Calu3 (cell line): ENCODE measurements around the gene MTG2. TPM values are rescaled to one million over a fixed set of nuclear protein-coding genes. Genes with fewer than 3 reads are reported as not detected.

ENCODE experiments used
- Bru-seq: library from RNA; stranded (reverse); fragments of 400-500 nt; gene quantifications from one replicate; lab custom pipeline; 2021; lab: Mats Ljungman, UMichigan
- BruChase-seq, 2 experiments: library from RNA; stranded (reverse); fragments of 400-500 nt; gene quantifications; one replicate each; lab custom pipeline; 2021; lab: Mats Ljungman, UMichigan
- BruUV-seq: library from RNA; stranded (reverse); fragments of 400-500 nt; replicated peaks from 2 replicates; lab custom pipeline; 2021; lab: Mats Ljungman, UMichigan
- CTCF ChIA-PET: fragments of 300-600 bp; sonication (Branson Sonifier 250); formaldehyde crosslinking; loops from one replicate; lab custom pipeline; 2022; ENCODE audit warnings: antibody characterized with exemption; lab: Charles Lee
- DNase-seq: peaks from one replicate; pipeline ENCODE4 v3.0.0; 2022
- H3K27ac Mint-ChIP-seq: one replicate; pipeline ENCODE4 v1.8.0; 2022; ENCODE audit warnings: mixed read lengths; ENCODE audit not compliant: unreplicated experiment
- H3K27me3 Mint-ChIP-seq: one replicate; pipeline ENCODE4 v1.8.0; 2022; ENCODE audit warnings: mixed read lengths; ENCODE audit not compliant: unreplicated experiment
- H3K36me3 Mint-ChIP-seq: one replicate; pipeline ENCODE4 v1.8.0; 2022; ENCODE audit warnings: mild to moderate bottlenecking, moderate library complexity, mixed read lengths; ENCODE audit not compliant: insufficient read depth, unreplicated experiment
- H3K4me1 Mint-ChIP-seq: one replicate; pipeline ENCODE4 v1.8.0; 2022; ENCODE audit warnings: mild to moderate bottlenecking, low read depth, mixed read lengths; ENCODE audit not compliant: unreplicated experiment
- H3K4me3 Mint-ChIP-seq: one replicate; pipeline ENCODE4 v1.8.0; 2022; ENCODE audit warnings: mild to moderate bottlenecking, low read depth, moderate library complexity, mixed read lengths; ENCODE audit not compliant: unreplicated experiment
- H3K9me3 Mint-ChIP-seq: one replicate; pipeline ENCODE4 v1.8.0; 2022; ENCODE audit warnings: low read depth, mixed read lengths; ENCODE audit not compliant: unreplicated experiment
- intact Hi-C: fragments of 100-400 bp; cut with micrococcal nuclease; formaldehyde crosslinking; loops from one replicate; pipeline ENCODE4 v1.10.0; 2022; ENCODE audit not compliant: unreplicated experiment
- long read RNA-seq: library from polyadenylated mRNA; stranded (forward); transcript quantifications from one replicate; pipeline ENCODE4 v2.0.0, GENCODE V29; 2022
- total RNA-seq: library from RNA; stranded (reverse); gene quantifications from 2 replicates; pipeline ENCODE4 v1.2.3, GENCODE V29; 2022
- TF ChIP-seq, protein P1 (sequence below): fragments of 200-600 bp; IDR thresholded peaks from one replicate; pipeline ENCODE4 v1.8.0; 2022; ENCODE audit warnings: antibody characterized with exemption; ENCODE audit not compliant: unreplicated experiment

The MTG2 gene, protein sequence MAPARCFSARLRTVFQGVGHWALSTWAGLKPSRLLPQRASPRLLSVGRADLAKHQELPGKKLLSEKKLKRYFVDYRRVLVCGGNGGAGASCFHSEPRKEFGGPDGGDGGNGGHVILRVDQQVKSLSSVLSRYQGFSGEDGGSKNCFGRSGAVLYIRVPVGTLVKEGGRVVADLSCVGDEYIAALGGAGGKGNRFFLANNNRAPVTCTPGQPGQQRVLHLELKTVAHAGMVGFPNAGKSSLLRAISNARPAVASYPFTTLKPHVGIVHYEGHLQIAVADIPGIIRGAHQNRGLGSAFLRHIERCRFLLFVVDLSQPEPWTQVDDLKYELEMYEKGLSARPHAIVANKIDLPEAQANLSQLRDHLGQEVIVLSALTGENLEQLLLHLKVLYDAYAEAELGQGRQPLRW
- total RNA-seq (87.9 and 92.6 TPM in 2 replicates), Bru-seq, nascent RNA (percentile 85 among the genes with signal in this experiment), BruChase-seq, experiment 1, labeled RNA remaining after a 6-hour chase (percentile 89 among the genes with signal in this experiment), BruChase-seq, experiment 2, labeled RNA remaining after a 2-hour chase (percentile 90 among the genes with signal in this experiment)
- long read RNA-seq, transcript MTG2-201 (7 exons, 2,929 nt) = major isoform, 24 of 55 reads
- long read RNA-seq, partial matches to known transcripts = 19 of 55 reads
- long read RNA-seq, other reads (novel, unspliced or antisense) = 10 of 55 reads

DNA sequence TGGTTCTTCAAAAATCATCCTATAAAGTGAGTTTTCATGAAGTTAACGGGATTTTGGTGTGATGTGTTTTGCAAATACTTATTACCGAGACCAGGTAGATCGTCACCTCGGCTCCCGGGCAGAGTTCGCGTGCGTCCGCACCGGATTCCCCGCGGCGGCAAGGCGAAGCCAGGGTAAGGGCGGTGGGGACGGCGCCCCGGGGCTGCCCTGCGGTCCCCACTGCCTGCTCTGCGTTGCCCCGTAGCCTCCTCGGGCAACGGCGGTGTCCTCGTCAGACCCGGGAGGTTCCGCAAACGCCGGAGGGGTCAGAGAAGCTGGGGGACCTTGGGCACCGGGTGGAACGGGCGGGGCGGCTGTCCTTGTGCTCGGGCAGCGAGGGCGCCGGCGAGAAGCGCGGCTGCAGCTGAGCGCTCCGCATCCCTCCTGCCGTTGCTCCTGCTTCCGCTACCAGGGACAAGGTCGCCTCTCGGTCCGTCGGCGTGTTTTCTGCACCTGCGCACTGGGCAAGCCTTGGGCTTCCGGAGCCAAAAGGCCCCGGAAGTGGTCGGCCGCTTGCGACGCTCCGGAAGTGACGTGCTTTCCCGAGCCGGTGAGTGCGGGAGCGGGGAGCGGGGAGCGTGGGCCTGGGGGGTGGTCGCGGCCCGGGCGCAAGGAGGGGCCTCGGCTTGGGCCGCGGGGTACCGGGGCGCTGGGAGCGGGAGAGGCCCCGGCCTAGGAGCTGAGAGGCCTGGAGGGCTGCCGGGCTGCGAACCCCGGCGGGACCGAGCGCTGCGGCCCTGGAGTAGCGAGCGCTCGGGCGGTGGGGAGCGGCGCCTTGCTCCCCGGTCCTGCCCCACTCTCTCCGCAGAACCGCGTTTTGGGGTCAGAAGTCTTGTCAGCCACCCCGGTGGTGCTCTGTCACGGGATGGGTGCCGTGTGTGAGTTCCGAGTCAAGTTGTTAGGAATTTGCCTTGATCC lies at the start of gene MTG2:
MTG2 (plus strand) TSS at position 560 of the 957 bp plus-strand sequence. CDS start 10,393 bp downstream, outside the sequence.
- intact Hi-C loops = no loop called here
- peaks cover 31% of the 10 kb centered on the region for H3K36me3 Mint-ChIP-seq
- H3K9me3 Mint-ChIP-seq = no peaks in the 10 kb centered on the region
- CTCF ChIA-PET = interaction anchor here (0.5 kb wide), 1 partner anchor 1162 kb away, joined by 4 read pairs; no protein-coding TSS in a partner anchor
- H3K27me3 Mint-ChIP-seq = no peaks in the 10 kb centered on the region
- peak within 1 kb of the TSS; percentile 94 for H3K4me3 Mint-ChIP-seq
- peaks cover 31% of the 10 kb centered on the region for H3K4me1 Mint-ChIP-seq
- peak within 1 kb of the TSS; percentile 96 for H3K27ac Mint-ChIP-seq
- DNase-seq = peak; percentile 98
- TSS peak; percentile 89 for BruUV-seq
- TF ChIP-seq, protein P1, sequence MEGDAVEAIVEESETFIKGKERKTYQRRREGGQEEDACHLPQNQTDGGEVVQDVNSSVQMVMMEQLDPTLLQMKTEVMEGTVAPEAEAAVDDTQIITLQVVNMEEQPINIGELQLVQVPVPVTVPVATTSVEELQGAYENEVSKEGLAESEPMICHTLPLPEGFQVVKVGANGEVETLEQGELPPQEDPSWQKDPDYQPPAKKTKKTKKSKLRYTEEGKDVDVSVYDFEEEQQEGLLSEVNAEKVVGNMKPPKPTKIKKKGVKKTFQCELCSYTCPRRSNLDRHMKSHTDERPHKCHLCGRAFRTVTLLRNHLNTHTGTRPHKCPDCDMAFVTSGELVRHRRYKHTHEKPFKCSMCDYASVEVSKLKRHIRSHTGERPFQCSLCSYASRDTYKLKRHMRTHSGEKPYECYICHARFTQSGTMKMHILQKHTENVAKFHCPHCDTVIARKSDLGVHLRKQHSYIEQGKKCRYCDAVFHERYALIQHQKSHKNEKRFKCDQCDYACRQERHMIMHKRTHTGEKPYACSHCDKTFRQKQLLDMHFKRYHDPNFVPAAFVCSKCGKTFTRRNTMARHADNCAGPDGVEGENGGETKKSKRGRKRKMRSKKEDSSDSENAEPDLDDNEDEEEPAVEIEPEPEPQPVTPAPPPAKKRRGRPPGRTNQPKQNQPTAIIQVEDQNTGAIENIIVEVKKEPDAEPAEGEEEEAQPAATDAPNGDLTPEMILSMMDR = no peak

DNA sequence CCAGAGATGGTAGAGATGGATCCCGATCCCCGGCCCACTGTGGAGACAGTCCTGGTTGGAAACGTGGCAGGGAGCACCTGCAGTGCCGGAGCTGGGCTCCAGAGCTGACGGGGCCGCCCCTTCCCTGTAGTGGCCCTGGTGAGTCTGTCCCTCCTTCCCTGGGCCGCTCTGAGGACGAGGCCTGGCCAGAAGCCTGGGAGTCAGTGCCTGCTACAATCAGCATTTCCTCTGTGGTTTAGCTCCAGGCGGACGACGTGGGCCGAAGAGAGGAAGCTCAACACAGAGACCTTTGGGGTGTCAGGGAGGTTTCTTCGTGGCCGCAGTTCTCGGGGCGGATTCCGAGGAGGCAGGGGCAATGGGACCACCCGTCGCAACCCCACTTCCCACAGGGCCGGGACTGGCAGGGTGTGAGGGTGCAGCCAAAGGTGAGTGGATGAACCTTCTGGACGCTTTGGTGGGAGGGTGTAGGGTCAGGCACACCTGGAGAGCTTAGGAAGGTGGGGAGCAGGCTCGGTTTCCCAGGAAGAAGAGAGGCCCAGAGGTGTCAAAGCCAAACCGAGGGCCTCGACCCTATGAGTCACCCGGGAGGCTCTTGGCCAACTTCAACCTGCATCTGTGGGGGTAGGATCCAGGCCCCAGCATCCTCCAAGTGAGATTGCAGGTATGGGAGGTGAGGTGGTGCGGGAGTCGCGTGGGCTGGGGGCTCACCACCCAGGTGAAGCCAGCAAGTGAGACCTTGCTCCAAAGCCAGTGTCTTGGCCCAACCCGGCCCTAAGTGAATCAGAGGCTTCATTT lies 49.6 kb upstream of the MTG2 start:
- Mint-ChIP-seq H3K4me3 (no peak overlapping the region), H3K4me1 (peaks cover 11% of the 10 kb centered on the region), H3K27ac (peak overlapping the region; percentile 39), H3K9me3 (no peaks in the 10 kb centered on the region), H3K36me3 (peaks cover 93% of the 10 kb centered on the region), H3K27me3 (no peaks in the 10 kb centered on the region)
- DNase-seq = no peak
- TF ChIP-seq, protein P1 = no peak
- intact Hi-C loops = no loop called here
- no TSS peak for BruUV-seq
- CTCF ChIA-PET = no interaction called here

DNA sequence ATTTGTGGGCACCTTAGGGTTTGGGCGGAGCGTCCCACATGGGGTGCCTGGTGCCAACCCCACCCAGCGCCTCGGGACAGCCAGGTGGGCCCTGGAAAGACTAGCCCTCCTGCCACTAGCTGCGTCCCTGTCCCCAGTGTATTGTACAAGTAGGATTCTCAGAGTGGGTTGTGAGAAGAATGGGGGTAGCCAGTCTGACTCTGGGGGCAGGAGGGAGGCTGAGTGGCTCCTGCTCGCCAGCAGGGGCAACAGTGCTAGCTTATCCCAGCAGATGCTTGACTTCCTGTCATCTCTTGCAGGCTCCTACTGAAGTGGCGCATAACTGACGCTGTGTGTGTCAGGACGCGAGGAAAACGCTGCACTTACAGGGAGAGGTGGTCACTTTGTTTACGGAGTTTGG lies 49.0 kb upstream of the MTG2 start:
- H3K36me3 Mint-ChIP-seq = peaks cover 93% of the 10 kb centered on the region
- TF ChIP-seq, protein P1 = no peak
- BruUV-seq = no TSS peak
- intact Hi-C loops = no loop called here
- no peaks in the 10 kb centered on the region for H3K27me3 Mint-ChIP-seq
- H3K27ac Mint-ChIP-seq = no peak overlapping the region
- peaks cover 11% of the 10 kb centered on the region for H3K4me1 Mint-ChIP-seq
- no peaks in the 10 kb centered on the region for H3K9me3 Mint-ChIP-seq
- no peak overlapping the region for H3K4me3 Mint-ChIP-seq
- CTCF ChIA-PET = interaction anchor here (0.7 kb wide), 2 partner anchors 101 to 191 kb away, joined by 3 read pairs; no protein-coding TSS in a partner anchor
- DNase-seq = no peak
